22Rv1 (cell line): ENCODE results near the gene KLHL25.

ENCODE experiments used
- CTCF ChIP-seq: fragments of 450-650 bp; IDR thresholded peaks from 2 replicates; pipeline ENCODE4 v1.5.1; 2017; ENCODE audit warnings: mild to moderate bottlenecking
- ZFX ChIP-seq: fragments of 450-650 bp; IDR thresholded peaks from 2 replicates; pipeline ENCODE4 v1.6.1; 2017; ENCODE audit warnings: antibody characterized with exemption, borderline replicate concordance

GRCh38 chr15:85840079-85840801 lies 45.5 kb upstream of the KLHL25 start:
- peak; percentile 98 for TF ChIP-seq CTCF
- no peak for TF ChIP-seq ZFX
